ACHN (cell line): ENCODE measurements around the gene ITIH5.

Source experiments
- DNase-seq: peaks from one replicate; pipeline ENCODE4 v3.0.0-alpha.2; 2015
- in situ Hi-C: cut with HindIII; loops from 2 replicates; pipeline ENCODE4 v1.10.0; 2017; ENCODE audit warnings: low sequenced_read_pairs, low pct_ligation_motif_present, low pct_unique_long_range_greater_than_20kb

ITIH5 gene

GRCh38 chr10:7512487-7512886, 154.3 kb downstream of the ITIH5 start:
- in situ Hi-C loops: no loop called here
- DNase-seq: no peak

GRCh38 chr10:7511612-7512011, 155.2 kb downstream of the ITIH5 start:
- in situ Hi-C loops: no loop called here
- no peak for DNase-seq
